ENCODE measurements around the gene TMPRSS2.
A peak's percentile ranks its signal among the peaks of the same experiment; 100 is the strongest.

TMPRSS2 gene

DNA sequence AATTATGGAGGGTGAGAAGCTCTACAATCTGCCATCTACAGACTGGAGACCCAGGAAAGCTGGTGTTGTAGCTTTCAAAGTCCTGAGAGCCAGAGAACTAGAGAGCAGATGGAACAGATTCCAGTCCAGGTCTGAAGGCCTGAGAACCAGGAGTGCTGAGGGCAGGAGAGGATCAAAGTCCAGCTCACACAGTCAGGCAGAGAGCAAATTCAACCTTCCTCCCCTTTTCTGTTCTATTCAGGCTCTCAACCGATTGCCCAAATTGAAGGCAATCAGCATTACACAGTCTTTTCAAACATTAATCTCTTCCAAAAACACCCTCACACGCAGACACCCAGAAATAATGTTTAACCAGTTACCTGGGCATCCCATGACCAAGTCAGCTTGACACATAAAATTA, 2.5 kb upstream of the TMPRSS2 start:
- TF ChIP-seq, protein P1, sequence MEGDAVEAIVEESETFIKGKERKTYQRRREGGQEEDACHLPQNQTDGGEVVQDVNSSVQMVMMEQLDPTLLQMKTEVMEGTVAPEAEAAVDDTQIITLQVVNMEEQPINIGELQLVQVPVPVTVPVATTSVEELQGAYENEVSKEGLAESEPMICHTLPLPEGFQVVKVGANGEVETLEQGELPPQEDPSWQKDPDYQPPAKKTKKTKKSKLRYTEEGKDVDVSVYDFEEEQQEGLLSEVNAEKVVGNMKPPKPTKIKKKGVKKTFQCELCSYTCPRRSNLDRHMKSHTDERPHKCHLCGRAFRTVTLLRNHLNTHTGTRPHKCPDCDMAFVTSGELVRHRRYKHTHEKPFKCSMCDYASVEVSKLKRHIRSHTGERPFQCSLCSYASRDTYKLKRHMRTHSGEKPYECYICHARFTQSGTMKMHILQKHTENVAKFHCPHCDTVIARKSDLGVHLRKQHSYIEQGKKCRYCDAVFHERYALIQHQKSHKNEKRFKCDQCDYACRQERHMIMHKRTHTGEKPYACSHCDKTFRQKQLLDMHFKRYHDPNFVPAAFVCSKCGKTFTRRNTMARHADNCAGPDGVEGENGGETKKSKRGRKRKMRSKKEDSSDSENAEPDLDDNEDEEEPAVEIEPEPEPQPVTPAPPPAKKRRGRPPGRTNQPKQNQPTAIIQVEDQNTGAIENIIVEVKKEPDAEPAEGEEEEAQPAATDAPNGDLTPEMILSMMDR (IDR thresholded peaks at IDR 0.05) = no peak
- no peak for DNase-seq (ENCODE audit: low spot score)
- H3K4me3 ChIP-seq = no peak overlapping the region
- H3K27ac ChIP-seq = no peak overlapping the region

DNA sequence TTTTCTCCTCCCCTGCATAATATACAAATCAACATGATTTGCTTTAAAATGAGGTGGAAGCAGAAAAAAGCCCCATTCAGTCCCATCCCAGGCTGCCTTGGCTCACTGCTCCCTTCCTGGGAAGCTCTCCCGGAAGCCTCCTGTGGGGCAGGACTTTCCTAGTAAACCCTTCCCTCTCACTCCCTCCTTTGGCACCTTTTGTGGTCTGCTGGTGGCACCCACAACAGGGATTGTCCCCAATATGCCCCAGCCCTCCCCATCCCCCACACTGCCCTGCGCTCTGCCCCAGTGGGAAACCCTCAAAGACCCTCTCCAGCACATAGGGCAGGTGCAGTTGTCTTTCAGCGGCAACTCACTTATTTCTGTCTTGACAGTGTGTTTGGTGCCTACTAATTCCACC, 1.8 kb upstream of the TMPRSS2 start:
- no peak for DNase-seq (ENCODE audit: low spot score)
- Histone ChIP-seq H3K27ac (no peak overlapping the region), H3K4me3 (no peak overlapping the region)
- TF ChIP-seq, protein P1 (IDR thresholded peaks at IDR 0.05) = no peak

DNA sequence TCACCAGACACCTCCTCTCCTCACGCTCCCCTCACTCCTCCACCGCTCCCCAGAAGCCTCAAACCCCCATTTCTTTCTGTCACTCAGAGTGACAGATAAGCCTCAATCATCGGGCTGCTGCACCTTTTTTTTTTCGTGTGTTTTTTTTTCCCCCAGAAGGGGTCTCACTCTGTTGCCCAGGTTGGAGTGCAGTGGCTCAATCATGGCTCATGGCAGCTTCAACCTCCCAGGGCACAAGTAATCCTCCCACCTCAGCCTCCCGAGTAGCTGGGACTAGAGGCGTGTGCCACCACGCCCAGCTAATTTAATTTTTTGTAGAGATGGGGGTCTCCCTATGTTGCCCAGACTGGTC, 1.2 kb upstream of the TMPRSS2 start:
- TF ChIP-seq, protein P1 (IDR thresholded peaks at IDR 0.05) = no peak
- no peak overlapping the region for H3K27ac ChIP-seq
- H3K4me3 ChIP-seq = no peak overlapping the region
- DNase-seq (ENCODE audit: low spot score) = no peak

DNA sequence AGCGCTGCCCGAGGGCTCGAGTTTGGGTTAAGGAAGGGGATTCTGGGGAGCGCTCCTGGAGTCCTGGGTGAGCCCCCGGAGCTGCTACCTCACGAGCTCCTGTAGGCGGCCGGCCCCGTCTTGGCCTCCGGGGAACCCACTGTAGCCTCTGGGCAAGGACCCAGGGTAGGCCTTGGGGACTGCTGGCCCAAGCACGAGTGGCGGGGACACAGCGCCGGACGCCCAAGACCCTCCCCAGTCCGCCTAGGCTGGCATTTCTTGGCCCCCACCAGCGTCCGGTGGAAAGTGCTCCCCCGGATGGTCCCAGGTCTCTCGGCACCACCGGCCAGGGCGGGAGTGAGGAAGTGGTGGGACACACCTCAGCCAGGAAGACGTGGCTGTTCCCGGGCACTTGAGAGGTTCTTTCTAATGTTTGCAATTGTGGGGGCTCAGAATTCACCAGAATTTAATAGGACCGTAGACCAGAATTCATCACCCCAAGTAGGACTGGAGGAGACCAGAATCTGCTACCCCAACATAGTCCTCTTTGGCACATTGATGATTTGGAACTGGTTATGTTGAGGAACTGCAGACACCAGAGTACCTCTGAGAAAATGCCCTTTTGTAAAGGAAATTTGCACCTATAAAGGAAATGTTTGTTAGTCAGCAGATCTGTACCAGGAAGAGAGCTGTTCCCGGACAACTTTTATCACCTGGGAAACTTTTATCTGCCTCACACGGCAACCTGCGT, 622 bp upstream of the TMPRSS2 start:
- TF ChIP-seq, protein P1 (IDR thresholded peaks at IDR 0.05) = no peak
- DNase-seq (ENCODE audit: low spot score) = no peak
- no peak overlapping the region for H3K27ac ChIP-seq
- peak overlapping the region; percentile 58 for H3K4me3 ChIP-seq

DNA sequence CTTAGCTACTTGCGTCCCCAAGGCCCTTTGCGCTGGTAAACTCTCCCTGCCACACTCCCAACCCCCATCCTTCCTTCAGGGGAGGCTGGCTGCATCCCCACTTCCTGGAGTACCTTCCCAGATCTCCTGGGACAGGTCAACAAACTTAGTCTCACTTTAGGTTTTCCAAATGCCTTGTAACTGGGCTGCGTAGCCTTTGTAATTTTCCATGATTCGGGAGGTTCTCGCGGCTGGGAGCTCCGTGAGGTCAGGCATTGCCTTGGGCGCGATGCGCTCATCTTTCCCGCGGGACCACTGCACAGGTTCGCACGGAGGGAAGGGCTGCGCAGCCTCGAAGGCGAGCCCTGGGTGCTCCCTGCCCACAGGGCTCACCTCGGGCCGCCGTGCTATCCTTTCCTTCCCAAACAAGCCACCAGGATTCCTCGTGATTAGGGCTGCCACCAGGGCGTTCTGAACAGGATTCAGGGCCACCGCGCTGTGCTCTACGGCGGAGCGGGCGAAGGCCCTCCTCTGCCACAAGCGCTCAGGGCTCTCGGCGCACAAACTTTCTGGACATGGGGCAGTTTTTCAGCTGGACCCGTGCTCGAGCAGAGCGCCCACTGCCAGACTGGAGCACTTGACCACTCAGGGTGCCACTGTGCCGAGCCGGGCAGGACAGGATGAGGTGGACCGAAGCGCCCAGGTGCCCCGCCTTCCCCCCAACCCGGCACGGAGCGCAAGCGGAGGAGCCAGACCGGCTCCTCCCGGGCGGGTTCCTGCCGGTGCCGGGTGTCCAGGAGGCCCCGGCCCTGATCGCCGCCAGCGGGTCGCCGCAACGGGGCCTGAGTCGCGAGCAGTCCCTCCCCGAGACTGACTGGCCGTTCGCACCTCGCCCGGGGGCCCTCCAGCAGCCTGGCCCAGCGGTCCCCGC, 1.1 kb downstream of the TMPRSS2 start:
- TF ChIP-seq, protein P1 (IDR thresholded peaks at IDR 0.05) = no peak
- Histone ChIP-seq H3K4me3 (peak overlapping the region; percentile 58), H3K27ac (no peak overlapping the region)
- no peak for DNase-seq (ENCODE audit: low spot score)

DNA sequence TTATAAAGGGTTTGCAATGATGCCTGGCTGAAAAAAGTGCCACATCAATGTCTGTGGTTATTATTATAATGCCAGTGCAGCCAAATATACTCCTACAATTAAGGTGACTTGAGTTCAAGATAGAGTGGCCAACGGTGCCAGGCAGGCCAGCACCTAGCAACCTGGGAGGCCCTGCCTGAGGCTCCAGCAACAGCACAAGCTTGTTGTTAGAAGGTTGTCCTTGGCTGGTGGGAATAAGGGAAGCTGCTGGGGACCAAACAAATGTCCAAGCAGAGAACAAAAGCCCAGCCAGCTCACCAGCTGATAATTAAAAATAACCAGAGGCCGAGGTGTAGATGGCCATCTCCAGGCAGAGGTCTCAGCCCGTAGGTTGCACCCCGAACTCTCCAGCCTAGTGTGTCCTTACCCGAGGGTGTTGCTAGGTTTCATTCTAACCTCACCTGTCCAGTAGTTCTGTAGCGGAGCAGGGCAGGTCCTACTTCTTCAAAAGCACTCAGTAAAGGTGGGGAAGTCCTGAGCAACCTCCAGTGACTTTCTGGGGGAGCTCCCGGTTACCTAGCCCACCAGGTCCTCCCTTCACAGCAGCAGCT, 1.9 kb downstream of the TMPRSS2 start:
- DNase-seq (ENCODE audit: low spot score) = no peak
- Histone ChIP-seq H3K27ac (no peak overlapping the region), H3K4me3 (no peak overlapping the region)
- TF ChIP-seq, protein P1 (IDR thresholded peaks at IDR 0.05) = no peak

All from coronary artery (tissue), 2 donors.